Stimulated activated memory B cell treated with anti-CD40 and anti-IgM and Interleukin-4, amounts not matched to agents 10 μg/mL and 1 μg/mL and 100 μg/mL, for 72 hours (primary cell): Measurements from ENCODE around the gene DMXL2.
A peak's percentile ranks its signal among the peaks of the same experiment; 100 is the strongest.
"Not testable (repeated sequence)": the region's sequence is repeated elsewhere in the genome, so short reads cannot be mapped to it uniquely, and the experiment has no call there.

Experiments used
- ATAC-seq: fragments of 150-1000 bp; cut with Tn5 transposase; 2 replicates; pipeline ENCODE4 v1.10.0; 2021
- H3K27ac Mint-ChIP-seq: one replicate; pipeline ENCODE4 v1.8.0; 2022; ENCODE audit warnings: mild to moderate bottlenecking, mixed read lengths
- H3K27me3 Mint-ChIP-seq: one replicate; pipeline ENCODE4 v1.8.0; 2022; ENCODE audit warnings: mixed read lengths
- H3K36me3 Mint-ChIP-seq: one replicate; pipeline ENCODE4 v1.8.0; 2022; ENCODE audit warnings: mixed read lengths
- H3K4me1 Mint-ChIP-seq: one replicate; pipeline ENCODE4 v1.8.0; 2022; ENCODE audit warnings: mixed read lengths
- H3K4me3 Mint-ChIP-seq: one replicate; pipeline ENCODE4 v1.8.0; 2022; ENCODE audit warnings: mild to moderate bottlenecking, moderate library complexity, mixed read lengths
- H3K9me3 Mint-ChIP-seq: one replicate; pipeline ENCODE4 v1.8.0; 2022; ENCODE audit warnings: mixed read lengths

The DMXL2 gene

DNA sequence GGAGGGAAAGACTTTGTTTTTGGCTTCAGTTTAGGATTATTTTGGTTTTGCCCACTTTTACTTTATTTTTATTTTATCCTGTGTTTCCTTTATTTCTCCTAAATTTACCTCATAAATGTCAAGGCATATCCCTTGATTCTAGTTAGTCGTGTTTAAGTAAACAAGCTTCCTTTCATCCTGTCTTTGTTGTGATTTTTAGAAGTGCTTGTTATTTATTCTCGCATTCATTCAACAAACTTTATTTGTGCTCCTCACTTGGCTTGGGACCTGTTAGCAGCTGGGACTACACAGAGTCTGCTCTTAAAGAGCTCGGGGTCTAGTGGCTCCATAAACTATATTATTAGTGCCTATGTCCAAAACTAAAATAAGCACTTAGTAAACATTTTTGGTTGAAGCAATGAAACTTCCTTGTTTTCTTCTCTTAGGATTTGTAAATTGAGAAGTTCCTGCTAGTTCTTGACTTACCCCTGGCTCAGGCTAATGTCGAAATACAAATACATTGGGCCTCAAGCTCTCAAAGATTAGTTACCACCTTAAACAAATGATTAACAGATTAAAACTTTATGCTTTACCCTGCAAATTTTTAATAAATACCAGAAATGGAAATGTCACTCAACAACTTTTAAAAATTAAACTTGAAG lies 19.0 kb upstream of the DMXL2 start:
- no peak for ATAC-seq
- H3K4me3 Mint-ChIP-seq = no peak overlapping the region
- H3K4me1 Mint-ChIP-seq = no peaks in the 10 kb centered on the region
- H3K36me3 Mint-ChIP-seq = no peaks in the 10 kb centered on the region
- H3K27ac Mint-ChIP-seq = no peak overlapping the region
- no peaks in the 10 kb centered on the region for H3K27me3 Mint-ChIP-seq
- H3K9me3 Mint-ChIP-seq = no peaks in the 10 kb centered on the region

DNA sequence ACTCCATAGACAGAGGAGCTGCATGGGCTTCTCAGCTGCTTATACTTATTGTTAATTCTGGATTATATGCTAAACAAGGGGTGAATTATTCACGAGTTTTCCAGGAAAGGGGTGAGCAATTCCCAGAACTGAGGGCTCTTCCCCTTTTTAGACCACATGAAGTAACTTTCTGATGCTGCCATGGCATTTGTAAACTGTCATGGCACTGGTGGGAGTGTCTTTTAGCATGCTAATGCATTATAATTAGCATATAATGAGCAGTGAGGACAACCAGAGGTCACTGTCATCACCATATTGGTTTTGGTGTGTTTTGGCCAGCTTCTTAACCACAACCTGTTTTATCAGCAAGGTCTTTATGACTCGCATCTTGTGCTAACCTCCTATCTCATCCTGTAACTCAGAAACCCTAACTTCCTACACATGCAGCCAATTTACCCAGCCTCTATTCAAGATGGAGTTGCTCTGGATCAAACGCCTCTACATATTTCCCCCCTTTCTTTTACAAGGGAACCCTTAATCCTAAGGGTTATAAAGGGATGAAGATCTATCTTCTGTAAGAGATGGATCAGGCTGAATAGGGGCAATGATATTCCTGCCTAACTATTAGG lies 12.1 kb upstream of the DMXL2 start:
- Mint-ChIP-seq H3K36me3 (no peaks in the 10 kb centered on the region), H3K27ac (no peak overlapping the region), H3K4me1 (peaks cover under 1% of the 10 kb centered on the region), H3K4me3 (no peak overlapping the region), H3K27me3 (no peaks in the 10 kb centered on the region), H3K9me3 (no peaks in the 10 kb centered on the region)
- ATAC-seq = no peak

DNA sequence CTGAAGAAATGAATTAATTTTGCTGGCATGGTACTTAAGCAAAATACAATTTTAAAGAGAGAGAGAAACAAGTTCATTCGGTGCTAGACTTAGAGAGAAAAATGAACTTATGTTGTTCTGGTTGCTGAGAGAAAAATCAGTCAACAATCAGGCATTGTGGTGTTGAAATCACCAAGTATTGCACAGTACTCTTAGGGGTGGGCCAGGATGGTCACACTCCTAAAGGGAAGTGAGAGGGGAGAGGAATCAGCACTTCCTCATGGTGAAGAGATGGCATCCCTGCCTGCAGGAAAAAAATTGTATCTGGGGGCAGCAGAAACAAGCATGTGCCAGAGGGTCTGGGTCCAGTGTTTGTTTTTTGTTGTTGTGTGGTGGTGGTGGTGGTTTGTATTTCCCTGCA lies 7.0 kb upstream of the DMXL2 start:
- Mint-ChIP-seq H3K36me3 (no peaks in the 10 kb centered on the region), H3K9me3 (no peaks in the 10 kb centered on the region), H3K27ac (no peak overlapping the region), H3K27me3 (no peaks in the 10 kb centered on the region), H3K4me3 (no peak overlapping the region), H3K4me1 (peaks cover 13% of the 10 kb centered on the region)
- no peak for ATAC-seq

DNA sequence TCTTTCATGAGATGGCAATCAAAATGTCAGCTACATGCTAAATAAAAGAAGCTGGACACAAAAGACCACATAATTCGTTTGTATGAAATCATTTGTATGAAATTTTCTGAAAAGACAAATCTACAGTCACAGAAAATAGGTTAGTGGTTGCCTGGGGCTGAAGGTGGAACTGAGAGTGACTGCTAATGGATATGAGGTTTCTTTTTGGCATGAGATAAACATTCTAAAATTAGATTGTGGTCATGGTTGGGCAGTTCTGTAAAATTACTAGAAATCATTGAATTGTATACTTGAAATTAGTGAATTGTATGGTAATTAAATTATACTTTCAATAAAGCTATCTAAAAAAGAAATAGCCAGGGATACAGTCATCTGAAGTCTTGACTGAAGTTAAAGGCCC lies 2.7 kb upstream of the DMXL2 start:
- Mint-ChIP-seq H3K27me3 (peaks cover 9% of the 10 kb centered on the region), H3K4me1 (peaks cover 37% of the 10 kb centered on the region), H3K27ac (no peak overlapping the region), H3K9me3 (no peaks in the 10 kb centered on the region), H3K36me3 (no peaks in the 10 kb centered on the region), H3K4me3 (no peak overlapping the region)
- peak; percentile 53 for ATAC-seq

DNA sequence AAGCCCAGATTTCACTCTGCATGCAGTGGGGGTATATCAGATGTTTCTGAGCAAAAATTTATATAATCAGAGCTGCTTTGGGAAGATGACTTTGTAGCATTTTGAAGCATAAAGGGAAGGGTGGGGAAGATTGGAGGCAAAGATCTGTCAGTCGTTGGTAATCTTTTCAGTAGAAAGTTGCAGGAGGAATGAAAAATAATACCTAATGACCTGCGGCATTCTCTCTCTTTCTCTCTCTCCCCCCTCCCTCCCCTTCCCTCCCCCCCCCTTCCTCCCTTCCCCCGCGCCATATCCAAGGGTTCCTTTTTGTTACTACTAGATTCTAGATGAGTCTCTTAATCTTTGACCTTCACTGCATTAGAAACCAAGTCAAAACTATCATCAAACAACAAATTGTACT lies 1.5 kb upstream of the DMXL2 start:
- Mint-ChIP-seq H3K36me3 (no peaks in the 10 kb centered on the region), H3K27me3 (peaks cover 9% of the 10 kb centered on the region), H3K4me1 (peaks cover 32% of the 10 kb centered on the region), H3K9me3 (no peaks in the 10 kb centered on the region), H3K4me3 (no peak overlapping the region), H3K27ac (no peak overlapping the region)
- ATAC-seq = no peak

DNA sequence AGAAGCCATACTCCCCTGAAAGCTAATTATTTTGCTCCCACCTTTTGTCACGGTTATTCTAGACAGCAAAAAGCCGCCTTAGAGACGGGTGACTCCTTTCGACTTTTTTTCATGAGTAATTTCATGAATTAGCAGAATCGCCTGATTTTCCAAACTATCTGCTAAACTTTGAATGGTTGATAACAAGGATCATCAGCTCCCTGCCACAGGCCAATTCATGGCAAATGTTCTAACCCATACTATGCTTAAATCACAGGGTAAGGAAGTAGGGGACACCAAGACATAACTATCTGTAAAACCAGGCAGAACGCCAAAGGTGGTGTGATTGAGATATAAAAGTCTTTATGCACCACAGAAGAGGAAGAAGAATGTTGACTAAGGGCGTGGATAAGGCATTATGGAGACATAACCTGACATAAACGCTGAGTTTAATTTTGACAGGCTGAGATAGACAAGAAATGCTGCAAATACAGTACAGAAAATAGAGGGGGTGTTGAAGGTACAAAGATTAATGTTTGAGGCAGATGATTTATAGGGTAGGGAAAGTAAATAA lies 891 bp upstream of the DMXL2 start:
- Mint-ChIP-seq H3K4me1 (peaks cover 32% of the 10 kb centered on the region), H3K27ac (no peak overlapping the region), H3K9me3 (no peaks in the 10 kb centered on the region), H3K36me3 (no peaks in the 10 kb centered on the region), H3K4me3 (peak overlapping the region; percentile 88), H3K27me3 (peaks cover 9% of the 10 kb centered on the region)
- ATAC-seq = no peak

DNA sequence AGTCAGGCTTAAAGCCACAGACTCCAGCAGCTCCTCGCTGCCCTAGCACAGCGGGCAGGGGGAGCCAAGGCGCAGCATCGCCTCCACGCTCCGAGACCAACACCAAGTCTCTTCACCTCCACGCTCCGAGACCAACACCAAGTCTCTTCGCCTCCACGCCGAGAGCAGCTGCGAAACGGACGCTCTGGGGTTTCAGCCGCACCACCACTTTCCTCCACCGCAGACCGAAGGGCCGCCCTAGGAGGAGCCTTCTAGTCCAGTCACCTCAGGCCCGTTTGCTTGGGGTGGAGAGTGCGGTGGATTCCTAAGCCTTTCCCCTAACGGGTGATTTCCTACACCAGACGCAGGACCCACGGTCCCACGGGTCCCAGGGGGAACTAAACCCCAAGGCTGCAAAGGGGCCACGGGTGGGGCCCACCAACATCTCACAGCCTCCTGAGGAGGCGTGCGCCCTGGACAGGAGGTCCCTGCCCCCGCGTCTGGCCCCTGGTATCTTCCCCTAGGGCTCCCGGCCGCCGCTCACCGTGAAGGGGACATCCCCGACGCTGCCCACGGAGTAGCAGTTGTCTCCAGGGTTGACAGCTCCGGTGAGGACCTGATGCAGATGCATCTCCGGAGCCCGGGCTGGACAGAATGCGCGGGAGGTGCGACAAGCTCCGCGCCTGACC lies 501 bp downstream of the DMXL2 start:
- peak overlapping the region; percentile 68 for H3K27ac Mint-ChIP-seq
- ATAC-seq = peak; percentile 82
- peaks cover 9% of the 10 kb centered on the region for H3K27me3 Mint-ChIP-seq
- H3K4me1 Mint-ChIP-seq = peaks cover 32% of the 10 kb centered on the region
- H3K4me3 Mint-ChIP-seq = peak overlapping the region; percentile 88
- H3K36me3 Mint-ChIP-seq = no peaks in the 10 kb centered on the region
- H3K9me3 Mint-ChIP-seq = no peaks in the 10 kb centered on the region

DNA sequence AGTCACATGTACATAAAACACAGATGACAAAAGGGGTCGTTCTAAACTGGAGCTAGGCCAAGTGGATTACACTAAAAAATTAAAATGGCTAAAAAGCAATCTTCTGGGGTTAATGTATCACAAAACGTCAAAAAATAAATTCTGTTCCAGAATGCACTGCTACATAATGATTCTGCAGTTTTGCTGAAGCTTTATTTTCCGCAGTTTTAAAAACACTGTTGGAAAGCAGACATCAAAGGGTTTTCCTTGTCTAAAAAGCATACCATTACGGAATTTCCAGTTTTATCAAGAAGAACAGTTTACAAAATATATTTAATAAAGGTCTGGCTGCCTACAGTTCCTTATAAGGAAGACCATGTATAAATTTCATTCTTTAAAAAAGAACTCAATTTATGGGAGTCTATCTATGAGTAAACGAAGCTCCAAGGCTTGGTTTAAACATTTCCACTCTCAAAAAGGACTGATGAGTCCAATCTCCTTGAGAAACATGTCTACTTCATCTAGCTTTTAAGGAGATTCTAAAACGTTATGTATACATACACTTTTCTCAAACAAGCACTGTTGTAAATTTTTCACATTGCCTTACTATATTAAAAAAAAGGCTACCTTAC lies 1.3 kb downstream of the DMXL2 start:
- no peak for ATAC-seq
- H3K9me3 Mint-ChIP-seq = no peaks in the 10 kb centered on the region
- no peaks in the 10 kb centered on the region for H3K36me3 Mint-ChIP-seq
- H3K27me3 Mint-ChIP-seq = peaks cover 9% of the 10 kb centered on the region
- peak overlapping the region; percentile 88 for H3K4me3 Mint-ChIP-seq
- peak overlapping the region; percentile 68 for H3K27ac Mint-ChIP-seq
- H3K4me1 Mint-ChIP-seq = peaks cover 32% of the 10 kb centered on the region

DNA sequence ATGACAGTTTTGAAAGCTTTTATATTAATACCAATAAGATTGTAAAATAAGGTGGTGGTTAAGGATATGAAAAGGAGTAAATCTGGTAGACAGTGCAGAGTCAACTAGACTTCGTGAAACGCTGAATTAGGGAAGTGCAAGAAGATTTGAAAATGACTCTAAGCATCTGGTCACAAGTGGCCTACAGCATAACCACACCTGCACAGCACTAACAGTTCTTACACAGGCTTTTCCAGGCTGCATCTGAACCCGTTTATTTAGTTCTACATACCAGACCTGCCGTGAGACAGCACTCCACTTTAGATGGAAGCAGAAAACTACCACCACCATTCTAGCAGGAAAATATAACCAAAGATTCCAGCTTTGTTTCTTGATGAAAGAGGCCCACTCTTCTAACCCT lies 1.9 kb downstream of the DMXL2 start:
- Mint-ChIP-seq H3K4me3 (no peak overlapping the region), H3K36me3 (no peaks in the 10 kb centered on the region)

DNA sequence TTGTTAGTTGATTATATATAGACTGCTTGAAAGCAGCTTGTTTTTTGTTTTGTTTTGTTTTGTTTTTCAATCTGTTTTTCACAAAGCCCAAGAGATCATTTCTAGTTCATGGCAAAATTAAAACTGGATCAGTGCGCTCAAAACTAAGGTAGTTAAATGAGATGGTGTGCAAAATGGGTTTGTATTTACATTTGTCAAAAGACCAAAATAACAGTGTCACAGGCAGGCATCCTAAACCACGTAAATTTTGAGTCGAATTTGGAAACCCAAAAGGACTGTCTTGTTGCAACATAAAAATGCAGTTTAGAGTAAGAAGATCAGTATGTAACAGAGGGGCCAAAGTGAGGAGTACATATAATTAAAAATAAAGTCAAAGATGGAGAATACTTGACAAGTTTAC lies 2.4 kb downstream of the DMXL2 start:
- peaks cover 30% of the 10 kb centered on the region for H3K4me1 Mint-ChIP-seq
- H3K27ac Mint-ChIP-seq = no peak overlapping the region
- ATAC-seq = no peak
- no peaks in the 10 kb centered on the region for H3K9me3 Mint-ChIP-seq
- no peaks in the 10 kb centered on the region for H3K36me3 Mint-ChIP-seq
- H3K4me3 Mint-ChIP-seq = no peak overlapping the region
- peaks cover 9% of the 10 kb centered on the region for H3K27me3 Mint-ChIP-seq

More for the DNA sequence above, 1.9 kb downstream of the DMXL2 start:
- ATAC-seq = no peak
- Mint-ChIP-seq H3K9me3 (no peaks in the 10 kb centered on the region), H3K4me1 (peaks cover 32% of the 10 kb centered on the region), H3K27me3 (peaks cover 9% of the 10 kb centered on the region), H3K27ac (no peak overlapping the region)

DNA sequence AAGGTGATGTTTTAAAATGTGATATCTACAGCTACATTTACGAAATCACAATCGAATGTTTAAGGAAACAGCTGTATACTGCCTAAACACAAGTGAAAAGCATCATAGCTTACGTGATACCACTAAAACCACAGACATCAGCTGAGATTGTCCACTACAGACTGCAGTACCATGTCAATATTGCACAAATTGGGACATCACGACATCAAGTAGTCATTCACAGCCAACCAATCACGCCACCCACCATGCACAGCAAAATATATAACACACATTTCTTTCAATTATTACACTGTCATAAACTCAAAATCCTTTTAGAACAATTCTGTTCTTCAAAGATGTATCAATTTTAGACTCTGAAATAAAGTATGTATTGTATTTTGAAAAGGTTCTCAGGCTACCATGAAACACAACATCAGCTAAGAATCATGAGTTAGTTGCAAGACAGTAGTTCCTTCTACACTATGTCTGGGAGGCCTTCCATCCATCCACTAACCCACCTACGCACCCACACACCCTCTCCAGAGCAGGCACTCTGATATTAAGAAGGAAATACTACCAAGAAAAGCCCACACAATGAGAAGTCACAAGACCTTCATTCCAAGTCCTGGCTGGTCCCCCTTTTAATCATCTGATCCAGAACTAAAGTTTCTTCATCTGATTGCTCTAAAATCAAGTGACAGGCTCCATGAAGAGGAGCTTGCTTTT lies 3.1 kb downstream of the DMXL2 start:
- no peak overlapping the region for H3K4me3 Mint-ChIP-seq
- H3K36me3 Mint-ChIP-seq = no peaks in the 10 kb centered on the region
- peaks cover 23% of the 10 kb centered on the region for H3K4me1 Mint-ChIP-seq
- no peak overlapping the region for H3K27ac Mint-ChIP-seq
- peaks cover 9% of the 10 kb centered on the region for H3K27me3 Mint-ChIP-seq
- no peak for ATAC-seq
- H3K9me3 Mint-ChIP-seq = no peaks in the 10 kb centered on the region

DNA sequence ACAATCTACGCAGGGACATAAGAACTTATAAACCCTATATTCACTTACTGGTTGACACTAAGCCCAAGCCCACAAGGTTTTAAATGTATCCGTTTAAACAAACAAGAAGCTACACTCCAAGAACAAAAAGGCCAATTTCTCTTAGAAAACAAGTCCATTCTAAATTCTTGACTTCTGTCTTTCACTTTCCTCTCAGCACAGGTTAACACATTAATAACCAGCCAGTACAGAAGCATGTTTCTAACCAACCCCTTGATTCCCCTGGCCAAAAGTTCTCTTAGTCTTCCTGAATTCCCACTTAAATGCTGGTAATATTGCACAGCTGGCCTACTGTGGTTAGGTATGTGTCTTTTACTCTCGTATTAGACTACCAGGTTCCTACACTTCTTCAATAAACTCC lies 4.7 kb downstream of the DMXL2 start:
- no peak overlapping the region for H3K4me3 Mint-ChIP-seq
- H3K36me3 Mint-ChIP-seq = no peaks in the 10 kb centered on the region
- peaks cover 10% of the 10 kb centered on the region for H3K4me1 Mint-ChIP-seq
- H3K9me3 Mint-ChIP-seq = no peaks in the 10 kb centered on the region
- ATAC-seq = no peak
- H3K27ac Mint-ChIP-seq = no peak overlapping the region
- H3K27me3 Mint-ChIP-seq = peaks cover 1% of the 10 kb centered on the region

DNA sequence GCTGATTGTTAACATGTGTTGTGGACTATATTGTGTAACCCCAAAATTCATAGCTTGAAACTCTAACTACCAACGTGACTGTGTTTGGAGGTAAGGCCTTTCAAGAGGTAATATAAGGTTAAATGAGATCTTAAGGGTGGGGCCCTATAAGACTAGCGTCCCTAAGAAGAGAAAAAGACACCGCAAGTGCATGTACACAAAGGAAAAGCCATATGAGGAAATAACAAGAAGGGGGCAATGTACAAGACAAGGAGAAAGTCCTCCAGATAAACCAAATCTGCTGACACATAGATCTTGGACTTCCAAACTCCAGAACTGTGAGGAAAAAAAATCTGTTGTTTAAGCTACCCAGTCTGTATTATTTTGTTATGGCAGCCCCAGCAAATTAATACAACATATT lies 8.6 kb downstream of the DMXL2 start:
- peaks cover 6% of the 10 kb centered on the region for H3K9me3 Mint-ChIP-seq
- no peak overlapping the region for H3K4me3 Mint-ChIP-seq
- no peaks in the 10 kb centered on the region for H3K4me1 Mint-ChIP-seq
- no peaks in the 10 kb centered on the region for H3K27me3 Mint-ChIP-seq
- no peak for ATAC-seq
- H3K27ac Mint-ChIP-seq = no peak overlapping the region
- H3K36me3 Mint-ChIP-seq = no peaks in the 10 kb centered on the region

DNA sequence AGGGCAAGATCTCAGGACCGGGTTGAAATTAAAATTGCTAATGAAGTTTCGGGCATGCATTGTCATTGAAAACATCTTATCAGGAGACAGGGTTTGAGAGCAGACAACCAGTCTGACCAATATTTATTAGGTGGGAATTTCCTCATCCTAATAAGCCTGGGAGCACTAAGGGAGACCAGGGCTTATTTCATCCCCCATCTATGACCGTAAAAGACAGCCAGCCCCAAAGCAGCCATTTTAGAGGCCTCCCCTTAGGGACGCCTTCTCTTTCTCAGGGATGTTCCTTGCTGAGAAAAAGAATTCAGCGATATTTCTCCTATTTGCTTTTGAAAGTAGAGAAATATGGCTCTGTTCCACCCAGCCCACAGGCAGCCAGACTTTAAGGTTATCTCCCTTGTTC lies 9.9 kb downstream of the DMXL2 start:
- not testable (repeated sequence) for H3K9me3 Mint-ChIP-seq, H3K4me1 Mint-ChIP-seq

DNA sequence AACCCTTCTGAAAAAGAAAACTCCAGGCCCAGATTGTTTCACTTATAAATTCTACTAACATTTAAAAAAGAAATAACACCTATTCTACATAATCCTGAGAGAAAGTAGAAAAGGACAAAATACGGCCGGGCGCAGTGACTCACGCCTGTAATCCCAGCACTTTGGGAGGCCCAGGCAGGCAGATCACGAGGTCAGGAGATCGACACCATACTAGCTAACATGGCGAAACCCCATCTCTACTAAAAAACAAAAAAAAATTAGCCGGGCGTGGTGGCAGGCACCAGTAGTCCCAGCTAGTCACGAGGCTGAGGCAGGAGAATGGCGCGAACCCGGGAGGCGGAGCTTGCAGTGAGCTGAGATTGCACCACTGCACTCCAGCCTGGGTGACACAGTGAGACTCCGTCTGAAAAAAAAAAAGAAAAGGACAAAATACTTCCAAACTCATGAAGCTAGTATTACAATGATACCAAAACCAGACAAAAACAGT lies 19.1 kb downstream of the DMXL2 start:
- not testable (repeated sequence) for H3K4me1 Mint-ChIP-seq, H3K27ac Mint-ChIP-seq, ATAC-seq, H3K9me3 Mint-ChIP-seq, H3K4me3 Mint-ChIP-seq, H3K36me3 Mint-ChIP-seq
- H3K27me3 Mint-ChIP-seq = peaks cover 23% of the 10 kb centered on the region

More for the DNA sequence above, 9.9 kb downstream of the DMXL2 start:
- not testable (repeated sequence) for H3K36me3 Mint-ChIP-seq, H3K4me3 Mint-ChIP-seq, H3K27me3 Mint-ChIP-seq, ATAC-seq, H3K27ac Mint-ChIP-seq
